OCI-LY3 (cell line): ENCODE results near the gene COL6A2.

ENCODE experiments used
- H2AFZ ChIP-seq: fragments of 200-600, 300-600 bp; shearing (Covaris generic); 2 replicates; pipeline ENCODE4 v1.6.0; 2014; ENCODE audit warnings: antibody characterized with exemption, low read depth, low read length
- H3K27ac ChIP-seq: fragments of 200-600, 300-600 bp; sonication (generic); 2 replicates; pipeline ENCODE4 v1.5.1; 2014; ENCODE audit warnings: mild to moderate bottlenecking, low read length, moderate library complexity, mixed read lengths
- H3K27me3 ChIP-seq: fragments of 200-600, 300-600 bp; sonication (generic); 2 replicates; pipeline ENCODE4 v1.6.1; 2014; ENCODE audit warnings: low read depth, low read length, mixed read lengths
- H3K36me3 ChIP-seq: fragments of 200-600, 300-600 bp; sonication (generic); replicated peaks from 2 replicates; pipeline ENCODE3; 2014; ENCODE audit warnings: low read depth, low read length, mixed read lengths
- H3K4me1 ChIP-seq: fragments of 300-600, 200-600 bp; sonication (generic); 2 replicates; pipeline ENCODE4 v1.6.1; 2014; ENCODE audit warnings: low read length, mixed read lengths
- H3K4me2 ChIP-seq: fragments of 200-600, 300-600 bp; sonication (generic); 2 replicates; pipeline ENCODE4 v1.6.1; 2014; ENCODE audit warnings: low read length, mixed read lengths
- H3K4me3 ChIP-seq: fragments of 300-600, 200-600 bp; sonication (generic); 2 replicates; pipeline ENCODE4 v1.5.1; 2014; ENCODE audit warnings: antibody characterized with exemption, mild to moderate bottlenecking, low read length, moderate library complexity
- H3K79me2 ChIP-seq: fragments of 300-600, 200-600 bp; shearing (Covaris generic); 2 replicates; pipeline ENCODE4 v1.6.1; 2014; ENCODE audit warnings: mild to moderate bottlenecking, low read length, mixed read lengths
- H3K9ac ChIP-seq: fragments of 300-600, 200-600 bp; shearing (Covaris generic); 2 replicates; pipeline ENCODE4 v1.6.0; 2014; ENCODE audit warnings: mild to moderate bottlenecking, low read length, moderate library complexity
- H3K9me3 ChIP-seq: fragments of 200-600, 300-600 bp; shearing (Covaris generic); 2 replicates; pipeline ENCODE4 v1.6.1; 2014; ENCODE audit warnings: low read length, mixed read lengths; ENCODE audit not compliant: insufficient read depth
- H4K20me1 ChIP-seq: fragments of 200-600, 300-600 bp; sonication (generic); 2 replicates; pipeline ENCODE4 v1.6.1; 2016; ENCODE audit warnings: low read length, mixed read lengths; ENCODE audit not compliant: insufficient read depth
- EZH2phosphoT487 ChIP-seq: fragments of 200-600 bp; shearing (Covaris generic); IDR thresholded peaks from 2 replicates; pipeline ENCODE4 v1.6.1; 2018; ENCODE audit warnings: antibody characterized with exemption, mixed run types, low read depth
- TF ChIP-seq, protein P1 (sequence below): fragments of 200-600, 300-600 bp; sonication (generic); IDR thresholded peaks from 2 replicates; pipeline ENCODE4 v1.5.1; 2014; ENCODE audit warnings: antibody characterized with exemption, low read length, low read depth

The COL6A2 gene

DNA sequence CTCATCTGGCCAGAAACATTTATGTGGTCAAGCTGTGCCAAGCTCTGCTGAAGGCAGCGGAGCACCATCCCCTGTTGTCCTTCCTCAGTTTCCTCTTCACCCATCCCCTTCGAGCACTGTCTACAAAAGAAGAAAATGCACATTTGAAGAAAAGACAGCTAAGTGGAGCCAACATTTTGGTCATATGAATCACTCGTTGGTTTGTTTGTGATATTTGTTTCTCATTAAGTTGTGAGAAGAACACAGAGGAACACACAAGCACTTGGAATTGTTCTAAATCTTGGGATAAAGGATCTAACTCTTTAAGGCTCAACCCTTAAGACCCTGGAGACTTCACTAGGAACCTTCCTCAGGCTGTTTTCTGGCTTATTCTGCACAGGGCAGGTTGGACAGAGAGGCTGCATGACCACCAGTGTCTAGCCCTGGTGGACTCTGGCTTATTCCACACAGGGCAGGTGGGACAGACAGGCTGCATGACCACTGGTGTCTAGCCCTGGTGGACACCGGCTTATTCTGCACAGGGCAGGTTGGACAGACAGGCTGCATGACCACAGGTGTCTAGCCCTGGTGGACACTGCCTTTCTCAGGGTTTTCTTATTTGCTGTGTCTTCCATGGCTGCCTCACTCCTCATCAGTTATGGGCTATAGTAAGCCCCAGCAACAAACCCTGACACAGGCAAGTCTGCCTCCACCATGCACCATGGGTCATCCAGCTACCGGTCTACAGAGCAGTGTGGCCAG lies 35.3 kb upstream of the COL6A2 start:
- Histone ChIP-seq H3K79me2 (no peaks in the 10 kb centered on the region), H3K36me3 (no peaks in the 10 kb centered on the region), H3K4me3 (no peak overlapping the region), H3K27me3 (no peaks in the 10 kb centered on the region), H2AFZ (no peak overlapping the region), H3K27ac (no peak overlapping the region), H3K4me2 (no peak overlapping the region), H3K9me3 (no peaks in the 10 kb centered on the region), H4K20me1 (no peaks in the 10 kb centered on the region), H3K4me1 (no peaks in the 10 kb centered on the region), H3K9ac (no peak overlapping the region)
- no peak for TF ChIP-seq EZH2phosphoT487
- TF ChIP-seq, protein P1, sequence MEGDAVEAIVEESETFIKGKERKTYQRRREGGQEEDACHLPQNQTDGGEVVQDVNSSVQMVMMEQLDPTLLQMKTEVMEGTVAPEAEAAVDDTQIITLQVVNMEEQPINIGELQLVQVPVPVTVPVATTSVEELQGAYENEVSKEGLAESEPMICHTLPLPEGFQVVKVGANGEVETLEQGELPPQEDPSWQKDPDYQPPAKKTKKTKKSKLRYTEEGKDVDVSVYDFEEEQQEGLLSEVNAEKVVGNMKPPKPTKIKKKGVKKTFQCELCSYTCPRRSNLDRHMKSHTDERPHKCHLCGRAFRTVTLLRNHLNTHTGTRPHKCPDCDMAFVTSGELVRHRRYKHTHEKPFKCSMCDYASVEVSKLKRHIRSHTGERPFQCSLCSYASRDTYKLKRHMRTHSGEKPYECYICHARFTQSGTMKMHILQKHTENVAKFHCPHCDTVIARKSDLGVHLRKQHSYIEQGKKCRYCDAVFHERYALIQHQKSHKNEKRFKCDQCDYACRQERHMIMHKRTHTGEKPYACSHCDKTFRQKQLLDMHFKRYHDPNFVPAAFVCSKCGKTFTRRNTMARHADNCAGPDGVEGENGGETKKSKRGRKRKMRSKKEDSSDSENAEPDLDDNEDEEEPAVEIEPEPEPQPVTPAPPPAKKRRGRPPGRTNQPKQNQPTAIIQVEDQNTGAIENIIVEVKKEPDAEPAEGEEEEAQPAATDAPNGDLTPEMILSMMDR = no peak

DNA sequence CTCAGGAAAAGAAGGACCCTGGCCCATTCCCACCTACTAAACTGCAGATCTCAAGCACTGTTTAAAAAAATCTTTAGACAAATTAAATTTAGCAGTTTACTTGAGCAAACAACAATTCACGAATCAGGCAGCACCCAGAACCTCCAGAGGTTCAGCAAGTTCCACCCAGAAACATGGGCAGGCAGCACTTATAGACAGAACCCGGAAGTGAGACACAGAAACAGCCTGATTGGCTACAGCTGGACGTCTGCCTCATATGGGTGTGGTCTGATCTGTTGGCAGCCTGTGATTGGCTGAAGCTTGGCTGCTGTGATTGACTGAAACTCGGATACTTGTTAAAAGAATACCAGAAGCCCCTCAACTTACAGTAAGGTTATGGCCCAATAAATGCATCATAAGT lies 34.7 kb upstream of the COL6A2 start:
- H3K4me3 ChIP-seq = no peak overlapping the region
- no peak overlapping the region for H3K4me2 ChIP-seq
- TF ChIP-seq, protein P1 = no peak
- no peak for TF ChIP-seq EZH2phosphoT487
- no peak overlapping the region for H3K9ac ChIP-seq
- H3K4me1 ChIP-seq = no peaks in the 10 kb centered on the region
- no peak overlapping the region for H2AFZ ChIP-seq
- no peaks in the 10 kb centered on the region for H3K9me3 ChIP-seq
- H3K27me3 ChIP-seq = no peaks in the 10 kb centered on the region
- H4K20me1 ChIP-seq = no peaks in the 10 kb centered on the region
- no peaks in the 10 kb centered on the region for H3K36me3 ChIP-seq
- no peak overlapping the region for H3K27ac ChIP-seq
- no peaks in the 10 kb centered on the region for H3K79me2 ChIP-seq

DNA sequence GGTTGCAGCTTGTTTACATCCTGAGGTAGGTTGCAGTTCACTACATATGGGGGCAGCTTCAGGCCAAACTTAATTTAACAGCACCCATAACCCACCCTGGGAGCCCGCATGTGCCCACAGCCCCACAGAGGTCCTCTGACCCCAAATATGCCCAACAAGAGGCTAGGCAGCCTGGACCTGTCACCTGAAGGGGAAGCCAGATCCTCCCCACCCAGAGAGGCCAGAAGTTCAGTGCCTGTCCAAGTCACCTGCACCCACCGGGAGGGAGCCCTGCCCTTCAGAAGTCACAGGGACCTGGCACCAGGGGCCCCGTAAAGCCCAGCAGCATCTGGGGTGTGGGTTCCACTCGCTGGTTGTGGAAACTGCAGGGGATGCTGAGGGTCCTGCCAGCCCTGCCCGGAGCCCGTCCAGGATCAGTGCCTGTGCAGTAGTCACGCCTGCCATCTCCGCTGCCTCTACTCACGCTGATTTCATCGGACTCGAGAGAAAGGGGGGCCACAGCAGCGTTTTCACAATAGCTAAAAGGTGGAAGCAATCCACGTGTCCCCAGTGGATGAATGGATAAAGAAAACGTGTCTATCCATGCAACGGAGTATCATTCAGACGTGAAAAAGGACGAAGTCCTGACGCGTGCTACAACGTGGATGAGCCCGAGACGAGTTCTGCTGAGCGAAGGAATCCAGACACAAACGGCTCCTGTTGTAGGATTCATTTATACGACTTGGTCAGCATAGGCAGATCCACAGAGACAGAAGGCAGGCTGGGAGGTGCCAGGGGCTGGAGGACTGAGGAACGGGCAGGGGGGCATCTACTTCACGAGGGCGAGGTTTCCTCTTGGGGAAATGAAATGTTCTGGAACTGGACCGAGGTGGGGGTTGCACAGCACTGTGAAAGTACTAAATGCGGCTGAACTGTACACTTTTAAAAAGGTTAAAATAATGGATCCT lies 33.9 kb upstream of the COL6A2 start:
- H3K79me2 ChIP-seq = no peaks in the 10 kb centered on the region
- no peaks in the 10 kb centered on the region for H3K36me3 ChIP-seq
- TF ChIP-seq, protein P1 = no peak
- TF ChIP-seq EZH2phosphoT487 = no peak
- H4K20me1 ChIP-seq = no peaks in the 10 kb centered on the region
- no peaks in the 10 kb centered on the region for H3K4me1 ChIP-seq
- no peak overlapping the region for H3K27ac ChIP-seq
- H3K4me3 ChIP-seq = no peak overlapping the region
- no peak overlapping the region for H3K4me2 ChIP-seq
- no peaks in the 10 kb centered on the region for H3K27me3 ChIP-seq
- no peak overlapping the region for H2AFZ ChIP-seq
- H3K9me3 ChIP-seq = no peaks in the 10 kb centered on the region
- H3K9ac ChIP-seq = no peak overlapping the region

DNA sequence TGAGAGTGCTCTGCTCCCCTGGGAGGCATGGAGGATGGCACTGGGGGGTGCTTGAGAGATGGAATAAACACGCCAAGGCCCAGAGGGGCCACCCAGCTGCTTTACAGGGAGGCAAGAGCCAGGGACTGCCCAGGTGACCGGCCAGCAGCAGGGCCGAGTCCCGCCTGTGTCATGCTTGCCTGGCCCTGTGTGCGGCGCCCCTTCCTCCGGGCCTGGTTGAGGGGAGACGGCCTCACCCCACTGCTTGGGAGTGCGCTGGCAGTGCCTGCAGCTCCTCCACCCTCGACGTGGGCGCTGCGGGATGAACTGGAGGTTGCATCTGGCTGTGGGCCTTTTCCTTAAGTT lies 33.1 kb upstream of the COL6A2 start:
- Histone ChIP-seq H3K4me2 (no peak overlapping the region), H3K79me2 (no peaks in the 10 kb centered on the region), H3K4me1 (no peaks in the 10 kb centered on the region), H3K9me3 (no peaks in the 10 kb centered on the region), H3K9ac (no peak overlapping the region), H3K36me3 (no peaks in the 10 kb centered on the region), H2AFZ (no peak overlapping the region), H3K27me3 (no peaks in the 10 kb centered on the region), H3K27ac (no peak overlapping the region), H4K20me1 (no peaks in the 10 kb centered on the region), H3K4me3 (no peak overlapping the region)
- TF ChIP-seq, protein P1 = no peak
- no peak for TF ChIP-seq EZH2phosphoT487
